Immature natural killer cell (primary cell): ENCODE measurements around the gene AHCTF1. TPM values are rescaled to one million over a fixed set of nuclear protein-coding genes. Genes with fewer than 3 reads are reported as not detected.
"Not testable (repeated sequence)": the region's sequence is repeated elsewhere in the genome, so short reads cannot be mapped to it uniquely, and the experiment has no call there.

Experiments used
- DNase-seq, 3 donors: peaks; one replicate each; pipeline ENCODE4 v3.0.0; 2022; ENCODE audit warnings: mixed read lengths in 1 of 3
- H3K27ac Mint-ChIP-seq, 6 donors: one replicate each; pipeline ENCODE4 v1.8.0; 2020; ENCODE audit warnings: mixed read lengths in 6 of 6, mild to moderate bottlenecking in 5 of 6, inconsistent platforms in 4 of 6, moderate library complexity in 3 of 6
- H3K27me3 Mint-ChIP-seq, 3 donors: one replicate each; pipeline ENCODE4 v1.8.0; 2020 to 2021; ENCODE audit warnings: low read depth in 3 of 3, mild to moderate bottlenecking in 3 of 3, mixed read lengths in 3 of 3, moderate library complexity in 3 of 3, inconsistent platforms in 1 of 3
- H3K36me3 Mint-ChIP-seq, 3 donors: one replicate each; pipeline ENCODE4 v1.8.0; 2020; ENCODE audit warnings: mixed read lengths in 3 of 3, inconsistent platforms in 2 of 3, mild to moderate bottlenecking in 2 of 3
- H3K4me1 Mint-ChIP-seq, 2 donors: one replicate each; pipeline ENCODE4 v1.8.0; 2020; ENCODE audit warnings: inconsistent platforms in 2 of 2, mild to moderate bottlenecking in 2 of 2, mixed read lengths in 2 of 2, moderate library complexity in 1 of 2
- H3K4me3 Mint-ChIP-seq, 5 donors: one replicate each; pipeline ENCODE4 v1.8.0; 2020; ENCODE audit warnings: mild to moderate bottlenecking in 5 of 5, mixed read lengths in 5 of 5, inconsistent platforms in 3 of 5, moderate library complexity in 3 of 5
- H3K9me3 Mint-ChIP-seq, 6 donors: one replicate each; pipeline ENCODE4 v1.8.0; 2020; ENCODE audit warnings: mild to moderate bottlenecking in 6 of 6, mixed read lengths in 6 of 6, inconsistent platforms in 4 of 6, moderate library complexity in 3 of 6
- polyA plus RNA-seq, 3 donors: library from polyadenylated mRNA; unstranded; fragments of 300-500 nt; fragmentation: Illumina TruSeq; gene quantifications; one replicate each; pipeline ENCODE4 v1.2.3, GENCODE V29; 2021

AHCTF1 gene
- polyA plus RNA-seq, 3 donors from 2014 or later, result 7.1 to 15.4 (median 7.4) TPM

DNA sequence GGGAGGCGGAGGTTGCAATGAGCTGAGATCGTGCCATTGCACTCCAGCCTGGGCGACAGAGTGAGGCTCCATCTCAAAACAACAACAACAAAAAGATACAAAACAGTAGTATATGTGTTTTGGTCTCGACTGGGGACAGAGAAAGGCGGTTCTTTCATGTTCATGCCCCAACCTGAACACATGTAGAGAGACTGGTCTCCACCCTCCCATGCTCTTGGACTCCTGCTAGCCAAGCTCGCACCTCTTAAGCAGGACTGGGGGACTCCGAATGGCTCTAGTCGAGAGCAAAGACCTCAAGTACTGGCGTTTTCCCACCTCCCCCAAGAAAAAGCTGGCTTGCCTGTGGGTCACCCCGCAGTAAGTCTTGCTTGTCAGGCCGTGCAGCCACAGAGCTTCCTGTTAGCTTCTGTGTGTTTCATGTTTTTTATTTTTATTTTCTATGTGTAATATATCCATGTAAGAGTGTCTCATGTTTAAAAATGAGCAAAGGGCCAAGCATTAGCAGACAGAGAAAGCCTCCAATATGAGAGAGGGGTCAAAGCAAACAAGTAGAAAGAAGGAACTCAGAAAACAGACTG is 116.0 kb downstream of the AHCTF1 start:
- Mint-ChIP-seq H3K9me3 (peaks cover 0 to 2% (median 0%) of the 10 kb centered on the region in 6 donors), H3K27ac (peak overlapping the region in 2 of 6 donors; percentile 21 to 36), H3K4me3 (peak overlapping the region in 4 of 5 donors; percentile 36 to 63 (median 57)), H3K4me1 (peaks cover 25 to 37% of the 10 kb centered on the region in 2 donors), H3K27me3 (peaks cover 1 to 6% (median 4%) of the 10 kb centered on the region in 3 donors), H3K36me3 (no peaks in the 10 kb centered on the region)
- DNase-seq, result peak in 2 of 3 donors; percentile 5 to 8

DNA sequence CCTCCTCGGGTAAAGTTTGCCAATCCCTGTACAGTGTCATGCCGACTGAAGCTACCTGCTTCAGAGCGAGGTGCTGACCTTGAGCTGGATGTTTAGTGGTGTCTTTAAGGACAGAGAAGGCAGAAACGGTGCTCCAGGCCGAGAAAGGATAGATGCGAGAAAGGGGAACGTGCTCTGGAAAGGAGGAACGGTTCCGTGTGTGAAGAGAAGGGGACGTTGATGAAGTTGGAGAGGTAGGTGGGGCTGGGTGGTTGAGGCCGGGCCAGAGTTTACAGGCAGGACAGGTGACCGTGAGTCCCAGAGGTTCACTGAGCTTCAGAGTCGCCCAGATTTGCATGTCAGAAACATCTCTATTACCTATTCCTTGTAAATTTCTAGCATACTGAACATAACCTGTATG is 116.9 kb downstream of the AHCTF1 start:
- Mint-ChIP-seq H3K4me1 (peaks cover 18 to 32% of the 10 kb centered on the region in 2 donors), H3K27me3 (peaks cover 1 to 6% (median 4%) of the 10 kb centered on the region in 3 donors), H3K9me3 (peaks cover 0 to 2% (median 0%) of the 10 kb centered on the region in 6 donors), H3K36me3 (no peaks in the 10 kb centered on the region), H3K4me3 (no peak overlapping the region), H3K27ac (no peak overlapping the region)
- DNase-seq, result no peak

DNA sequence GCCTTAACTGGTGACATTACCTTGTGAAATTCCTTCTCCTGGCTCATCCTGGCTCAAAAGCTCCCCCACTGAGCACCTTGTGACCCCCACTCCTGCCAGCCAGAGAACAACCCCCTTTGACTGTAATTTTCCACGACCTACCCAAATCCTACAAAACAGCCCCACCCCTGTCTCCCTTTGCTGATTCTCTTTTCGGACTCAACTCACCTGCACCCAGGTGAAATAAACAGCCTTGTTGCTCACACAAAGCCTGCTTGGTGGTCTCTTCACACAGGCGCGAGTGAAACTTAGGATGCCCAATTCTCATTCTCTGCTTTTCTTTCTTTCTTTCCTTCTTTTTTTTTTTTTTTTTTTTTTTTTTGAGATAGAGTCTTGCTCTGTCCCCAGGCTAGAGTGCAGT is 118.4 kb downstream of the AHCTF1 start:
- H3K4me3 Mint-ChIP-seq, H3K27ac Mint-ChIP-seq, H3K36me3 Mint-ChIP-seq, H3K27me3 Mint-ChIP-seq, DNase-seq, H3K9me3 Mint-ChIP-seq: not testable (repeated sequence)
- peaks cover 18 to 32% of the 10 kb centered on the region in 2 donors for H3K4me1 Mint-ChIP-seq

DNA sequence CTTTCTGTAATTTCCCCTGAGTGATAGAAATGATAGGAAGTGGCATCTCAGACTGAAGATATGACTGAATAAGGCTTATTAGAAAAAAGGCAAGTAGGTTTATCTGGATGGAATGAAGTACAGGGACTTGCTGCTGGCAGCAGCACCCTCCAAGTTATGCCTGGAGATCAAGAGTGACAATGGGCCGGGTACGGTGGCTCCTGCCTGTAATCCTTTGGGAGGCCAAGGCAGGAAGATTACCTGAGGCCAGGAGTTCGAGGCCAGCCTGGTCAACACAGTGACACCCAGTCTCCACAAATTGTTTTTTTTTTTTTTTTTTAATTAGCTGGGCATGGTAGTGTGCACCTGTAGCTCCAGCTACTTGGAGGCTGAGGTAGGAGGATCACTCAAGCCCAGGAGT is 119.8 kb downstream of the AHCTF1 start:
- Mint-ChIP-seq H3K27ac (no peak overlapping the region), H3K9me3 (peaks cover 0 to 2% (median 0%) of the 10 kb centered on the region in 6 donors), H3K27me3 (peaks cover 1 to 4% (median 4%) of the 10 kb centered on the region in 3 donors), H3K36me3 (no peaks in the 10 kb centered on the region), H3K4me3 (no peak overlapping the region), H3K4me1 (peaks cover 15 to 24% of the 10 kb centered on the region in 2 donors)
- no peak for DNase-seq

DNA sequence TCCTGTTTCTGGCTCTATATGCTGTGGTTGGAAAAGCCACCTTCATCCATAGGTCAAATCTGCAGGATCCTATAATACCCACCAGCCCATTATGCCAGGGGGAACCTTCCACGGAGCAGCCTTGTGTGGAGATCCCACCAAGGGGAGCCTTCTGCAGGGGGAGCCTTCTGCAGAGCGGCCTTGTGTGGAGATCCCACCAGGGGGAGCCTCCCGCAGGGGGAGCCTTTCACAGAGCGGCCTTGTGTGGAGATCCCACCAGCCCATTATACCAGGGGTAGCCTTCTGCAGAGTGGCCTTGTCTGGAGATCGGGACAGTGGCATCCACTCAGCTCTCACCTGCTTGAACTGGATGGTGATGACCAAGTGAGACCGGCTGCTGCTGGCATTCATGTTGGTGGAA is 122.3 kb downstream of the AHCTF1 start:
- DNase-seq, result no peak
- no peak overlapping the region for H3K27ac Mint-ChIP-seq
- H3K4me1 Mint-ChIP-seq, result no peaks in the 10 kb centered on the region
- H3K36me3 Mint-ChIP-seq, result no peaks in the 10 kb centered on the region
- peaks cover 0 to 2% (median 0%) of the 10 kb centered on the region in 6 donors for H3K9me3 Mint-ChIP-seq
- peaks cover 0 to 5% (median under 1%) of the 10 kb centered on the region in 3 donors for H3K27me3 Mint-ChIP-seq
- H3K4me3 Mint-ChIP-seq, result no peak overlapping the region

DNA sequence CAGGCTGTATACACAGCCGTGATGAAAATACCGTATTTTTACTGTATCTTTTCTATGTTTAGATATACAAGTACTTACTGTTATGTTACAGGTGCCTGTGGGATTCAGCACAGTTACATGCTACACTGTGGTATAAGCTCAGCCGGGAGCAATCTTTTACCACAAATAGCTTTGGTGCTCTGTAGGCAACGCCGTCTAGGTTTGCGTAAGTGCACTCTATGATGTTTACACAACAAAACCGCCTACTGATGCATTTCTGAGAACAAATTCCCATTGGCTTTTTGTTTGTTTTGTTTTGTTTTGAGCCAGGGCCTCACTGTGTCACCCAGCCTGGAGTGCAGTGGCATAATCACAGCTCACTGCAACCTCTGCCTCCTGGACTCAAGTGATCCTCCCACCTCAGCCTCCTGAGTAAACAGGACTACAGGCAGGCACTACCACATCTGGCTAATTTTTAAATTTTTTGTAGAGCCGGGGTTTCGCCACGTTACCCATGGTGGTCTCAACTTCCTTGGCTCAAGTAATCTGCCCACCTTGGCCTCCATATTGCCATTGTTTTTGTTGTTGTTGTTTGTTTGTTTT is 126.5 kb downstream of the AHCTF1 start:
- Mint-ChIP-seq H3K4me3 (no peak overlapping the region), H3K27ac (no peak overlapping the region), H3K36me3 (no peaks in the 10 kb centered on the region), H3K4me1 (no peaks in the 10 kb centered on the region), H3K9me3 (no peaks in the 10 kb centered on the region), H3K27me3 (peaks cover 0 to 6% (median 5%) of the 10 kb centered on the region in 3 donors)
- no peak for DNase-seq

DNA sequence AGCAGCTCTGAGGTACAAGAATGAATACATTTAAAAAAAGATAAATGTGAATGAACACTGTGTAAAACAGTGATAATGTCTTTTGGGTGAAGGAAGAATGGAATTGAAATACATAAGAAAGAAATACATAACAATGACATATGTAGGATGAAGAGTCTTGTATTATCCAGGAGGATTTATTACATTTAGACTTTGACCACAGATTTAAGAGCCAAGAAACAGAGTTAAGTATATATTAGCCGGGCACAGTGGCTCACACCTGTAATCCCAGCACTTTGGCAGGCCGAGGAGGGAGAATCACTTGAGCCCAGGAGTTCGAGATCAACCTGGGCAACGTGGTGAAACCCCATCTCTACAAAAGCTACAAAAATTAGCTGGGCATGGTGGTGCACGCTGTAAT is 127.9 kb downstream of the AHCTF1 start:
- H3K27ac Mint-ChIP-seq, result no peak overlapping the region
- no peak overlapping the region for H3K4me3 Mint-ChIP-seq
- H3K9me3 Mint-ChIP-seq, result no peaks in the 10 kb centered on the region
- H3K27me3 Mint-ChIP-seq, result peaks cover 0 to 6% (median 5%) of the 10 kb centered on the region in 3 donors
- no peaks in the 10 kb centered on the region for H3K36me3 Mint-ChIP-seq
- no peaks in the 10 kb centered on the region for H3K4me1 Mint-ChIP-seq
- DNase-seq, result no peak

DNA sequence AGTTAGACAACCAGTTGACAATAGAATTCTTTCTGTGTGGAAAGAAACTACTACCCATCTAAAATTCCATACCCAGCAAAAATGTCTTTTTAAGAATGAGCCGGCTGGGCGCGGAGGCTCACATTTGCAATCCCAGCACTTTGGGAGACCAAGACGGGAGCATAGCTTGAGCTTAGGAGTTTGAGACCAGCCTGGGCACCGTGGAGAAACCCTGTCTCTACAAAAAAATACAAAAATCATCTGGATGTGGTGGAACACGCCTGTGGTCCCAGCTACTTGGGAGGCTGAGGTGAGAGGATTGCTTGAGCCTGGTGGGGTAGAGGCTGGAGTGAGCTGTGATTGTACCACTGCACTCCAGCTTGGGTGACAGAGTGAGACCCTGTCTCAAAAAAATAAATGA is 128.4 kb downstream of the AHCTF1 start:
- DNase-seq, result no peak
- H3K27me3 Mint-ChIP-seq, result peaks cover 0 to 6% (median 5%) of the 10 kb centered on the region in 3 donors
- no peak overlapping the region for H3K4me3 Mint-ChIP-seq
- no peak overlapping the region for H3K27ac Mint-ChIP-seq
- H3K4me1 Mint-ChIP-seq, result no peaks in the 10 kb centered on the region
- no peaks in the 10 kb centered on the region for H3K9me3 Mint-ChIP-seq
- H3K36me3 Mint-ChIP-seq, result no peaks in the 10 kb centered on the region

DNA sequence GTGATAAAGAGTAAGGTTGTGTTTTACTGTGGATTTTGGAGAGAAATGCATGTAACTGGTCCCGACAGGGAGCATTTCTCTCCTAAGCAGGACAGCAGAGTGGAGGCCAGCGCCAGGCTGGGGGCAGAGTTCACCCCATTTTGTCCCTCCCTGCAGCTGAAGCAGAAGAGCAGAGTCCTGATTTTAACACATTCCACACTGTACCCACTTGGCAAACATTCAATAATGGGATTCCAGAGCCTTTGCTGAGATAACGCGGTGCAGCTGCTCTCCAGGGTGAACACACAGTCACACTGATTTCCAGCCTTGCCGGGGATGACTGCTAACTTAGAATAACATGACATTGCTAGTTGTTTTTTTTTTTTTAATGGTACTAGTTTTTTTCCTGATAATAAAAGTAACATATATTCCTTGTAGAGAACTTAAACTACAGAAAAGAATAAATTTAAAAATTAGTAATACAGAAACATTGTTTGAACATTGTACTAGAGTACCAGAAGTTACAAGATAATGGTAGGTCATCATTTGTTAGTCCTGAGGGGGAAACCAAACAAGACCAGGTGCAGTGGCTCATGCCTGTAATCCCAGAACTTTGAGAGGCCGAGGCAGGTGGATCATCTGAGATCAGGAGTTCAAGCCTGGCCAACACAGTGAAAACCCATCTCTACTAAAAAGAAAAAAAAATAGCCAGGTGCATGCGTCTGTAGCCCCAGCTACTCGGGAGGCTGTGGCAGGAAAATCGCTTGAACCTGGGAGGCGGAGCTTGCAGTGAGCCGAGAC is 130.3 kb downstream of the AHCTF1 start:
- H3K27me3 Mint-ChIP-seq, result peaks cover 0 to 8% (median 6%) of the 10 kb centered on the region in 3 donors
- DNase-seq, result no peak
- no peaks in the 10 kb centered on the region for H3K9me3 Mint-ChIP-seq
- no peaks in the 10 kb centered on the region for H3K4me1 Mint-ChIP-seq
- no peak overlapping the region for H3K27ac Mint-ChIP-seq
- H3K4me3 Mint-ChIP-seq, result no peak overlapping the region
- H3K36me3 Mint-ChIP-seq, result no peaks in the 10 kb centered on the region

DNA sequence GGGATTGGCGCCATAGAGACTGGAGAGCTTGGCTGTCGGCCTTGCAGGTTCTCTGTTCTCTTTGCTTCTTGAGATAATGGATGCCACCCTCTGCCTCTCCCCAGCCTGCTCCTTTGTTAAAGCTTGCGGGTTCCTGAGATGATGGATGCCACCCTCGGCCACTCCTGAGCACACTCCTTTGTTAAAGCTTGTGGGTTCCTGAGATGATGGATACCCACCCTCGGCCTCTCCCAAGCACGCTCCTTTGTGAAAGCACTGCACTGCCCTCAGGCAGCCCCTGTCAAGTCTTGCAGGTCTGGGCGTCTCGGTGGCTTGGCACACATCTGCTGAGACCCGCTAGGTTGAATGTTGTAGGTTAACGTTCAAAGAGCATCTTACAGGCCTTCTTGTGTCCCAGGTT is 131.0 kb downstream of the AHCTF1 start:
- H3K36me3 Mint-ChIP-seq, result no peaks in the 10 kb centered on the region
- no peak overlapping the region for H3K27ac Mint-ChIP-seq
- H3K4me3 Mint-ChIP-seq, result no peak overlapping the region
- H3K4me1 Mint-ChIP-seq, result no peaks in the 10 kb centered on the region
- no peaks in the 10 kb centered on the region for H3K9me3 Mint-ChIP-seq
- no peak for DNase-seq
- peaks cover 0 to 8% (median 5%) of the 10 kb centered on the region in 3 donors for H3K27me3 Mint-ChIP-seq

DNA sequence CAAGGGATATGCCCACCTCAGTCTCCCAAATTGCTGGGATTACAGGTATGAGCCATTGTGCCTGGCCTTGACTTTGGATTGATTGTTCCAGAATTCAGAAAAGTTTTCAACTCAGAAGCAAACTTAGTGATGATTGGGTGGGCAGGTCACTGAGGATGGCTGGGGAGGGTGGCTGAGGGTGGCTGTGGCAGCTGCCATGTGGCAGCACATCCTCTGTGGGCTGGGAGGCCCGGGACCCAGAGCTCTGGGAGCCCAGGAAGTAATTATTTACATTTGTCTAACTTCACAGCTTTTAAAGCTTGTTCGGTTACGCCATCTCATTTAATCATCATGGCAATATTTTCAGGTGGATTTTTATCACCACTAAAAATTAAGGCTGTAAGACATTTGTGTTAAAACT is 131.4 kb downstream of the AHCTF1 start:
- Mint-ChIP-seq H3K4me3 (no peak overlapping the region), H3K27ac (no peak overlapping the region)
- DNase-seq, result no peak

DNA sequence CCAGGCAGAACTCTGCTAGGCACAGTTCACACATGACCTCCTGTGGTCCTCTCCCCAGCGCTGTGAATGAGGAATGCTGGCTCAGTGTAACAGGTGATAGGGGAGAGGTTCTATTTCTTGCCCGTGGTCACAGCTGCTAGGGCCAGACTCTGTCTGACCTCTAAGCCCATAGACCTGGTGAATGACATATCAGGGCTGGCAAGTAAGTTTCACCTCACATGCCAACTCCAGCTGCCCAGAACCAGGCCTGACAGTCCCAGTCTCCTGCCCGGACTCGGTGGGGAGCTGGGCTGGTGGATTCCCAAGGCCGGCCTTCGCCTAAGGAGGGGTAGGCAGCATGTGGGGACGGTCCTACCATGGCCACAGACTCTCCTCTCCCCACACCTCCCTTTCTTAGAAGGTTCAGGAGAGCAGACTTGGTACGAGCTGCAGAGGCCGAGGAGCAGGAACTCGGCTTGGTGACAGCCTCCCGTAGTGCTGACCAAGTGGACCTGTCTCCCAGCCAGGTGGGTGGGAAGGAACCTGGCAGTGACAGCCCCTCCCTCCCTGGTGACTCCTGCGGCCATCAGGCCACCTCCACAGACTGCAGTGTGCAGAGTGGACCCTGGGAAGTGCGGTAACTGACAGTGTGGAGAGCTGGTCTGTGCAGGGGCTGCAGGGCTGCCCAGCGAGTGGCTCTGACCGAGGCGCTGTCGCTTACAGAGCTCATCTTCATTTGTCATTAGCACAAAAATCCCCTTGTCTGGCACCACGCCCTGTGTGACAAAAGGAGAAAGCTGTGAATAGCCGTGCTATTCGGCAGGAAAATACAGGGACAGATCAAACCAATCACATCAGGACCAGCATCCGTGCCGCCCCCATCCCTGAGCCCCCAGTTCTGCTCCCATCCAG is 132.9 kb downstream of the AHCTF1 start:
- Mint-ChIP-seq H3K27me3 (peaks cover 0 to 8% (median 4%) of the 10 kb centered on the region in 3 donors), H3K4me3 (no peak overlapping the region), H3K27ac (no peak overlapping the region), H3K36me3 (no peaks in the 10 kb centered on the region), H3K9me3 (no peaks in the 10 kb centered on the region), H3K4me1 (no peaks in the 10 kb centered on the region)
- DNase-seq, result no peak

More for the DNA sequence above, 131.4 kb downstream of the AHCTF1 start:
- Mint-ChIP-seq H3K9me3 (no peaks in the 10 kb centered on the region), H3K36me3 (no peaks in the 10 kb centered on the region), H3K4me1 (no peaks in the 10 kb centered on the region), H3K27me3 (peaks cover 0 to 8% (median 4%) of the 10 kb centered on the region in 3 donors)

DNA sequence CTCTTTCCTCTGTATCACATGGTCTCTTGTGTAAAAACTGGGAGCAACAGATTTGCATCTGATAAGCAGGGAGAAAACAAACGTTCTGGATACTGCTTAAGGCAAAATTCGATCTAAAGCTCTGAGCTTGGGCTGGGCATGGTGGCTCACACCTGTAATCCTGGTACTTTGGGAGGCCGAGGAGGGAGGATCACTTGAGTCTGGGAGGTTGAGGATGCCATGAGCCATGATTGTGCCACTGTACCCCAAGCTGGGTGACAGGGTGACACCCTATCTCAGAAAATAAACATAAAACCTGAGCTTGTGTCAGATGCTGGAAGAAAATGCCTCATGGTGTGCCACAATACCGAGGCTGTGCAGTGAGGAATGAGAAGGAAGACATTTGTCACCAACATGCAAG is 133.6 kb downstream of the AHCTF1 start:
- Mint-ChIP-seq H3K4me1 (no peaks in the 10 kb centered on the region), H3K9me3 (no peaks in the 10 kb centered on the region), H3K4me3 (no peak overlapping the region), H3K27me3 (peaks cover 0 to 8% (median 4%) of the 10 kb centered on the region in 3 donors), H3K27ac (no peak overlapping the region), H3K36me3 (no peaks in the 10 kb centered on the region)
- no peak for DNase-seq
